Activated gamma-delta T cell treated with anti-CD3 and anti-CD28 coated beads, Interleukin-2, amount 50 U/mL, for 16 hours (primary cell): ENCODE measurements around the gene KRTAP5-4.
"Not testable (repeated sequence)": the region's sequence is repeated elsewhere in the genome, so short reads cannot be mapped to it uniquely, and the experiment has no call there.

Experiments
- DNase-seq: peaks from one replicate; pipeline ENCODE4 v3.0.0-alpha.2; 2020; ENCODE audit warnings: low read depth

KRTAP5-4 gene, protein sequence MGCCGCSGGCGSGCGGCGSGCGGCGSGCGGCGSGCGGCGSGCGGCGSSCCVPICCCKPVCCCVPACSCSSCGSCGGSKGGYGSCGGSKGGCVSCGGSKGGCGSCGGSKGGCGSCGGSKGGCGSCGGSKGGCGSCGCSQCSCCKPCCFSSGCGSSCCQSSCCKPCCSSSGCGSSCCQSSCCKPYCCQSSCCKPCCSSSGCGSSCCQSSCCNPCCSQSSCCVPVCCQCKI

DNA sequence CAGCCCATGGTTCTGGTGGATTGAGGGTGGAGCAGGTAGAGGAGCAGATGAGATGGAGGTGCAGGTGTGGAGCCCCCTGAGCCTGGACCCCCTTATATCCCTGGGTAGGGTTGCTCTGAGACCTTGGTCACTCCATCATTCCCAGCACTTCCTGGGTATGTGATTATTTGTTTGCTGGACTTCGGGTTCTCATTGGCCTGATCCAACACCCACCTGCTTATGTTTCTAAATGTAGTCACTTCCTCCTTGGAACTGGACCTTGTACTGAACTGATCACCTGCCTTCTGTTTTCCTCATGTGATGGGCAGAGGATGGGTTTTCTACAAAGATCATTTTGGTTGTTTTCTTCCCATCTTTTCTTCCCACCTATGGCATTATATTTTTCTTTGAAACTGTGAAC, at the start of gene KRTAP5-4:
TSS of gene KRTAP5-4 (minus strand) at position 53 of the 400 bp plus-strand sequence. CDS start at position 8, 45 bp downstream.
- no peak for DNase-seq

DNA sequence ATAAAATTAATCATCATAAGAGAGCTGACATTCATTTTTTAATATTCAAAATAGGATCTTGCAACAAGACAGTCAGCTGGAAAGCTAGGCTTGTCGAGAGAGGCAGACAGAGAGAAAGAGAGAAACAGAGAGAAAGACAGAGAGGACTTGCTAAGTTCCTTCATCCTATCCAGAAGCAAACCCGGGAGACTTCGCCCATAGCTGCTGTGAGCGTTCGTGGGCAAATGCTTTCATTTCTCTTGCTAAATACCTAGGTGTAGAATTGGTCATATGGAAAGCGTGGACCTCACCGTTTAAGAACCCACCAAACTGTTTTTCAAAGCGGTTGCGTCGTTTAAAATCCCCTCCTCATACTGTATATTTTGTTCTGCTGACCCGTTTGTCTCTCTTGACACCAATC, 49.7 kb upstream of the KRTAP5-4 start:
- no peak for DNase-seq

GRCh38 chr11:1670905-1671371, 49.0 kb upstream of the KRTAP5-4 start:
- DNase-seq: no peak

DNA sequence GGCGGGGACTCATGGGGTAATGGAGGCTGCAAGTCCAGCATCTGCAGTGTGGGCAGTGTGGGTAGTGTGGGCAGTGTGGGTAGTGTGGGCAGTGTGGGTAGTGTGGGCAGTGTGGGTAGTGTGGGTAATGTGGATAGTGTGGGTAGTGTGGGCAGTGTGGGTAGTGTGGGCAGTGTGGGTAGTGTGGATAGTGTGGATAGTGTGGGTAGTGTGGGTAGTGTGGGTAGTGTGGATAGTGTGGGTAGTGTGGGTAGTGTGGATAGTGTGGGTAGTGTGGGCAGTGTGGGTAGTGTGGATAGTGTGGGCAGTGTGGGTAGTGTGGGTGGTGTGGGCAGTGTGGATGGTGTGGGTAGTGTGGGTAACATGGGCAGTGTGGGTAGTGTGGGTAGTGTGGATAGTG, 48.5 kb upstream of the KRTAP5-4 start:
- DNase-seq: not testable (repeated sequence)

- DNase-seq: no peak
Observed at GRCh38 chr11:1669546-1670218, 47.7 kb upstream of the KRTAP5-4 start.

GRCh38 chr11:1668911-1669473, 47.1 kb upstream of the KRTAP5-4 start:
- DNase-seq: no peak

DNA sequence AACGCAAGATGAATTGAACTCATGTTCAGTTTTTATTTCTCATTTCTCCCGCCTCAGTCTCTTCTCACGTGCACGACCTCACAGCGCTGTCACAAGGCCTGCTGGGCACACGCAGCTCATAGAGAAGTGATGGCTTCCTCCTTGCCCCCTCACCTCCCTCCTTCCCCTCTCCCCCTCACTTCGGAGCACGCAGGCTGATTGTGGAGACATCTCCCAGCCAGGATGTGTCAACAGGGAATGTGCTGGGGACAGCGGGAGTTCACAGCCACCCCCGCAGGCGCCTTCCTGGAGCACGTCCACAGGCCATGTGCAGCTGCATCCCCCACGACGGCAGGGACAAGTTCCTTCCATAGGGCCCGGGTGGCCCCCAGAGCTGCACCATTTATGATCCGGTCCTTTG, 46.0 kb upstream of the KRTAP5-4 start:
- DNase-seq: no peak

- no peak for DNase-seq
Observed at GRCh38 chr11:1667121-1667850, 45.3 kb upstream of the KRTAP5-4 start.

DNA sequence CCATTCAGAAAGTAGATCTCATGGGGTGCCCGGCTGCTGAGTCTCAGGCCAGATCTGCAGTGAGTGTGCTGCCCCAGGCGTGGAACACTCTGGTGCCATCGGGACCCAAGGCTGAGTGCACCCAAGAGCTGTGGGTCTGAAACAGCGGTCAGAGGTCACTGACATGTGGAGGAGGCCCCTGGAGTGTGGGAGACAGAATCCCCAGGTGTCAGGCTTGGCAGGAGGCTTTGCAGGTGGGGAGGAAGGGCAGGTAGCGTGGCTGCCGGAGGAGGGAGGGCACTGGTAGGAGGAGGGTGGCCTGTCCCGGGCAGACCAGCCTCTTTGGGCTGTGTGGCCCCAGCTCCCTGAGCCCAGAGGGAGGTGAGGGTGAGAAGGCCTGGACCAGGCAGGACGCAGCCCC, 43.4 kb upstream of the KRTAP5-4 start:
- DNase-seq: no peak

DNA sequence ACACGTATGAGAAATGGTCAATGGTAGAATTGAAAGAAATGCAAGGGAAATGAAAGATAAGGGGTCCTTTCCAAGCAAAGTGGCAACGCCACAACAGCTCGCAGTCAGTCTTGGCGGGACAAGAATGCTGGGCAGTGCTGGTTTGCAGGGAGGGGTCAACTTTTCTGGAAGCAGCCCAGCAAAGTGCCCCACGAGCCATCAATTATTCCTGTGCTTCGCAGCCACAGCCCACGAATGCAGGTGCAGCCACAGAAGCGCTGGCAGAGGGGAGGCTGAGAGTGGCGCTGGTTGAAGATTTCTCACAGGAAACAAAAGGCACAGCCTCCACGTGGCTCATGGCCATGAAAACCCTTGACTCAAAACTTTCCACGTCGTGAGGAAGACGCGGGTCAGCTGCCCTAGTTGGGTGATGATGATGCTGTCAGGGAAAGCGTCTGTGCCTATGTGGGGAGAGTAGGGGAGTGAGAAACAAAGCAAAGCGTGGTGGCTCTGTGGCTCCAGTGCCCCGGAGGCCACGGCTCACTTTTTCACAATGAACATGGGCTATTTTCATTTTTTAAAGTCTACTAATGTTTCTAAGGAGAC, 40.9 kb upstream of the KRTAP5-4 start:
- not testable (repeated sequence) for DNase-seq

DNA sequence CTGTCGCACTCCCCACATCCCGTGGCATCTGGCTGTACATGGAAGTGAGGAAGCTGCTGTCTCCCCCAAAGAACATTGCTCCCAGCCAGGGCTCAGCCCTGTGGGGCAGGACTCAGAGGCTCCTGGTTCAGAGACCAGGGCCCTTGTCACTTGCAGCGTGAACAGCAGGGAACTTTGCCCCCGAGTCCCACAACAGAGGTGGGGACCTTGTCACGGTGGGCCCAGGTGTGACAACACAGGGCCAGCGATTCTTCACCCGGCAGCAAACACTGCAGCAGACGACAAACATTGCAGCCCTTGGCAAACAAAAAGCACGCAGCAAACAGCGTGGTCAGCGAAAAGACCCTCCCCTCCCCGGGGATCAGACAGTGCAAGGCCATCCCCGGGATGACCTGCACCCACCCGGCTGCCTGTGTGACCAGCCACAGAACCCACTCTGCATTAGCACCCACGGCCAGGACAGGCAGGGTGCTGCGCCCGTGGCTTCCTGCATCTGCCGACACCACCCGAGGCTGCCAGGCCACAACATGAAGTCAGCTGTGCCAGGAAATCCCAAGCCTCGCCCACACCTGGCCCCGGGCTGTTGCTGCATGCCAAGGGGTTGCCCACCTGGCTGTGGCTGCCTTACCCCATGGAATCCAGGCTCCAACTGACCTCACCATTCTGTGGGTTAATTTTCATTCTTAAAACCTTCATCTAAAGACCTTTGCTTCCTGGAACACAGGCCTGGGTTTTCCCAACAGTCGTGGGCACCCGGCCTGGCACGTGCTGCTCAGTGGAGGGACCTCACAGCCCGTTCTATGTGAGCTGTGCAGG, 39.7 kb upstream of the KRTAP5-4 start:
- not testable (repeated sequence) for DNase-seq

DNA sequence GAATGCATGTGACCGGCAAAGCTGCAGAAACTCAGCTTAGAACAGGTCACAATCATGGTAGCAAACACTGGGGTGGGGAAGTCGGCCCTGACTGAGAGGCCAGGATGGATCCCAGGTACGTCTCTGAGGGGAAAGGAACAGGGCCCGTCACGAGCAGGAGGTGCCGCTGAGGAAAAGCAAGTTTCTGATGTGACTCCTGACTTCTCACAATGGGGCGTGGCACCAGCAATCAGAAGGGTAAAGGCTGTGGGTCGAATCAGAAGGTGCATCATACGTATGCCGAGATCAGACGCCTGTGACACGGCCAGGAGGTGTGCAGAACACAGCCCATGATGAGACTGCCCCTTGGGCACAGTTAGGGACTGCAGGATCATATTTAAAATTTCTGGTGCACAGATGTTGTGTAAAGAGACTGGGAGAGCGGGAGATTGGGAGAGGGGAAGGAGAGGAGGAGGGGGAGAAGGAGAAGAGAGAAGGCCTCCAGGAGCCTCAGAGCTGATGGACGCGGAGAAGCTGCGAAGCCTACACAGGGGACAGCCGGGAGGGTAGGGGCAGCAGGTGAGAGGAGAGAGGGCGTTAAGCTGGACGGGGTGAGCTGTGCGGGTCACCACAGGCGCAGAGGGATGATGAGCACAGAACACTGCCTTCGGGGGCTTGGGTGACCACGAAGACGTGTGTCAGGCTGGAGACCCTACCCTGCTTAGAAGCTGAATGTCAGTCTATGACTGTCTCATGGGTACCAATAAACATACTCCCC, 38.4 kb upstream of the KRTAP5-4 start:
- DNase-seq: no peak

- DNase-seq: no peak
Observed at GRCh38 chr11:1659506-1659905, 37.6 kb upstream of the KRTAP5-4 start.

DNA sequence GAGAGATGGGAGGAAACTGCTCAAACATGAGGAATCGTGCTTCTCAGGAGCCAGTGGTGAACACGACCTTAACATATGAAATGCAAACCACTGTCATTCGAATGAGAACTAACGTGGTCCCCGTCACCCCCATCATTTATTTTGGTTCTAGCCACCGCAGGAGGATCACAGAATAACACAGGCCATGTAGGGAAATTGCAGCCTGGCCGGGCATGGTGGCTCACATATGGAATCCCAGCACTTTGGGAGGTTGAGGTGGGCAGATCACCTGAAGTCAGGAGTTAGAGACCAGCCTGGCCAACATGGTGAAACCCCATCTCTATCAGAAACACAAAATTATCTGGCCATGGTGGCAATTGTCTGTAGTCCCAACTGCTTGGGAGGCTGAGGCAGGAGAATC, 34.7 kb upstream of the KRTAP5-4 start:
- DNase-seq: no peak

GRCh38 chr11:1656061-1656441, 34.1 kb upstream of the KRTAP5-4 start:
- no peak for DNase-seq

GRCh38 chr11:1655168-1656060, 33.5 kb upstream of the KRTAP5-4 start:
- no peak for DNase-seq

DNA sequence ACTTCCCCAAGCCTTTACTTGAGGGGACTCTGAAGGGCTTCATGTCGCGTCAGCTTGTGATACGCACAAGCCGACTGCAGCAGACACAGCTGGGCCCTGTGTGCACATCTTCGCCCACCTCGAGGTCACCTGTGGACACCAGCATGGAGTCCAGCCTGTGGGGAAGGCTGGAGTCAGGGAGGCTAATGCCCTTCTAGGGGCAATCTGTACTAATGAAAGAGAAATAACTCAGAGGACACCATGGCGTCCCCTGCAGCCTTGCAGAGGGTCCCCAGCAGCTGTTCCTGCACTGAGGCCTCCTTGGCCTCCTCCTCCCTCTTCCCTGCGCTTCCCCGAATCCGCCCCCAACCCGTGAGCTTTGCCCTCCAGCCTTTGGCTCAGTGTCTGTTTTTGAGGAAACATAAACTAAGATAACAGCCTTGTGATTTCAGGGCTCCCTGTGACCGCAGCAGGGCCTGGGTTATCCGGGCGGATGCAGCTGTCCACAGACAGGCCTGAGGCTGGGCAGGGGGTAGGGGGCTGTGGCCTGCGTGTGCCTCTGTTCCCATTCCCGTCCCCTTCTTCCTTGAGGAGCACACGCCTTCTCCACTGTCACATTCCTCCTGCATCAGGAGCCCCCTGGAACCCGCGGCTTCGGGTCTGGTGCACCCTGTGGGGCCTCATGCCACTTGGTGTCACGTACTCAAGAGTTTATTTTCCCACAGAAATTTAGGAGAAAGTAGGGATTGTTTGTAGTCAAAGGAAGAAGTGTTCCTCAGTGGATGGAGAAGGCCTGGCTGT, 32.6 kb upstream of the KRTAP5-4 start:
- DNase-seq: no peak

- no peak for DNase-seq
Observed at GRCh38 chr11:1653541-1654387, 31.8 kb upstream of the KRTAP5-4 start.
